NT2/D1 (cell line): ENCODE measurements around the gene HHATL.

Experiments used
- SUZ12 ChIP-seq: IDR thresholded peaks from 2 replicates; pipeline ENCODE4 v1.6.1; 2011; ENCODE audit not compliant: insufficient read length, insufficient read depth; ENCODE audit errors: extremely low read depth
- YY1 ChIP-seq: IDR thresholded peaks from 2 replicates; pipeline ENCODE4 v1.6.1; 2011; ENCODE audit not compliant: insufficient read length, insufficient read depth
- ZNF274 ChIP-seq: IDR thresholded peaks from 2 replicates; pipeline ENCODE4 v1.6.1; 2011; ENCODE audit warnings: mild to moderate bottlenecking, low read depth, low read length

DNA sequence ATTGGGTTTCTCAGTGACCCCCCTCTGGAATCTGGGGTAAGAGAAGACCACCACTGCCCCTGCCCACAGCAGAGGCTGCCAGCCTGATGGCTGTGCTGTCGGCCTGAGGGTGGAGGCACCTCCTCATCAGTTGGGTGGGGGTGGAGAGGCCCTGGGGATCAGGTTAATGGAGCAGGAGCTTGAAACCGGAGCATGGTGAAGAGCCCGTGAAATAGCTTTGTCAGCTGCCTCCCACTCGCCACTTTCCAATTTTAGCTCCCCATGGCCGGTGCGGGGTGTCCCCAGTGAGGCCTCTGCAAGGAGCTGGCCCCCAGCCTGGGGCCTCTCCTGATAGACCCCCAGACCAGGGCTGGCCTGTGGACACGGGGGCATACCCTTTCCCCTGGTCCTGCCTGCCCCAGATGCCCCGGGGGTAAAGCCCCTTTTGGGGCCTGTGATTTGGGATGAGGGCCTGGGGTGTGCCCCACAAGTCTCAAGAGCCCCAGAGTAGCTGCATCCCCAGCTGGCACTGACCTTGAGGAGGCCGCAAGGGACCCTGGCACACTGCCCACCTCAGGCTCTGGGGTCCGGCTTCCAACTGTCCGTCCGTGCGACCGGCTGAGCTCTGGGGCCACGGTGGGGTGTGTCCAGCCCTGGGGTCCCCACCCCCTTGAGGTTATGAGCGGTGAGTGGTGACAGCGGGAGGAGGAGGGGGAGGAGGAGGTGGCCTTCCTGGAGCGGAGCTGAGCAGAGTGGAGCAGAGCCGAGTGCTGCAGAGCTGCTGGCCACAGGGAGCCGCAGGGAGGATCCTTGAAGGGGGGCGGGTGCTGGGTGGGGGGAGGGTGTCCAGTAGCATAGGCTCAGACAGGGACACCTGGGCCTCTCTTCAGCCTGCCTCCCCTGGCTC is at the start of gene HHATL:
- no peak for TF ChIP-seq YY1
- no peak for TF ChIP-seq SUZ12
- TF ChIP-seq ZNF274 = no peak
